K562 (cell line): Measurements from ENCODE around the gene SETMAR. TPM values are rescaled to one million over a fixed set of nuclear protein-coding genes. Genes with fewer than 3 reads are reported as not detected.

Experiments used
- EWSR1 ChIP-seq: fragments of 450-650 bp; IDR thresholded peaks from 2 replicates; pipeline ENCODE4 v1.6.1; 2018; ENCODE audit warnings: borderline replicate concordance, mild to moderate bottlenecking, low read depth, moderate library complexity; ENCODE audit not compliant: partially characterized antibody
- ILF3 ChIP-seq: fragments of 450-650 bp; IDR thresholded peaks from 2 replicates; pipeline ENCODE4 v1.6.1; 2018; ENCODE audit warnings: antibody characterized with exemption, mild to moderate bottlenecking, moderate library complexity, borderline replicate concordance
- NRF1 ChIP-seq, 2 experiments: fragments of 450-650 bp; IDR thresholded peaks in 1 of 2; conservative IDR thresholded peaks in 1 of 2; 2 replicates each; pipeline ENCODE4 v1.6.1; 2014; ENCODE audit warnings: mild to moderate bottlenecking in 2 of 2
- PHB ChIP-seq: fragments of 250-450 bp; sonication (Bioruptor Pico); IDR thresholded peaks from 2 replicates; pipeline ENCODE4 v1.5.0; 2021
- SLC30A9 ChIP-seq: fragments of 250-450 bp; sonication (Bioruptor Pico); IDR thresholded peaks from 2 replicates; pipeline ENCODE4 v1.8.0; 2022; ENCODE audit warnings: mild to moderate bottlenecking, moderate library complexity
- SMARCA4 ChIP-seq: fragments of 450-650 bp; IDR thresholded peaks from 2 replicates; pipeline ENCODE4 v1.6.1; 2016
- TAL1 ChIP-seq: fragments of 450-650 bp; IDR thresholded peaks from 2 replicates; pipeline ENCODE4 v1.6.1; 2016; ENCODE audit warnings: mild to moderate bottlenecking
- ZNF197 ChIP-seq: fragments of 200-800 bp; sonication (Bioruptor generic); IDR thresholded peaks from 2 replicates; pipeline ENCODE4 v1.6.1; 2016; ENCODE audit warnings: low read depth, missing genetic modification characterization, missing compliant biosample characterization
- ZNF3 ChIP-seq: fragments of 250-450 bp; sonication (Bioruptor Pico); IDR thresholded peaks from 2 replicates; pipeline ENCODE4 v1.5.0; 2021; ENCODE audit warnings: mild to moderate bottlenecking, moderate library complexity
- ZNF583 ChIP-seq: fragments of 250-450 bp; sonication (Bioruptor Pico); IDR thresholded peaks from 2 replicates; pipeline ENCODE4 v1.4.0; 2020
- polyA plus RNA-seq, 8 experiments: library from polyadenylated mRNA; depleted of rRNA in 4 of 8; stranded (reverse) in 5 of 8; unstranded in 3 of 8; fragments of >200 nt; fragmentation: Nextera tagmentation in 2 of 8; fragmentation: Illumina TruSeq in 1 of 8; extraction: Ambion mirVana in 2 of 8; extraction: Trizol in 1 of 8; gene quantifications; 2 replicates each; pipeline versions ENCODE4 v1.2.1 to v1.2.3, GENCODE V29; 2011 to 2014; ENCODE audit warnings: inconsistent platforms in 1 of 8, missing spikeins in 1 of 8
- total RNA-seq, 7 experiments: library from RNA; depleted of rRNA in 6 of 7; stranded (reverse); fragments of >200 nt in 6 of 7; fragmentation: Illumina TruSeq in 2 of 7; extraction: Trizol in 2 of 7; gene quantifications; 2 replicates each; pipeline versions ENCODE4 v1.2.1 to v1.2.3, GENCODE V29; 2011 to 2021; ENCODE audit warnings: low replicate concordance in 1 of 7
- TF ChIP-seq, protein P1 (sequence below), 2 experiments: fragments of 250-450 bp in 1 of 2; fragments of 450-650 bp in 1 of 2; sonication (Bioruptor Pico) in 1 of 2; IDR thresholded peaks; 2 replicates each; pipeline versions ENCODE4 v1.6.1 to v1.8.0; 2016 to 2021; ENCODE audit warnings: mild to moderate bottlenecking in 2 of 2, moderate library complexity in 2 of 2, missing compliant biosample characterization in 1 of 2, missing genetic modification characterization in 1 of 2
- TF ChIP-seq, protein P2 (sequence below): sonication (generic); formaldehyde crosslinking; IDR thresholded peaks from 2 replicates; pipeline ENCODE4 v1.8.0; 2023; ENCODE audit warnings: mild to moderate bottlenecking, missing genetic modification reagents
- TF ChIP-seq, protein P3 (sequence below): fragments of 250-450 bp; sonication (Bioruptor Pico); IDR thresholded peaks from 2 replicates; pipeline ENCODE4 v1.4.0; 2020; ENCODE audit warnings: borderline replicate concordance
- TF ChIP-seq, protein P4 (sequence below), 2 experiments: fragments of 450-650 bp; IDR thresholded peaks; 2 replicates each; pipeline ENCODE4 v1.6.1; 2018; ENCODE audit warnings: mild to moderate bottlenecking in 2 of 2, low read depth in 1 of 2; ENCODE audit not compliant: partially characterized antibody in 2 of 2
- TF ChIP-seq, protein P5 (sequence below): fragments of 450-650 bp; IDR thresholded peaks from 2 replicates; pipeline ENCODE4 v1.6.1; 2017; ENCODE audit warnings: antibody characterized with exemption

The SETMAR gene
- total and polyA plus RNA-seq, 9 of the 15 experiments (the other 6 are each of a cell fraction or from before 2014, with no cell fraction given), result 5.5 to 25.1 (median 18.2) TPM

DNA sequence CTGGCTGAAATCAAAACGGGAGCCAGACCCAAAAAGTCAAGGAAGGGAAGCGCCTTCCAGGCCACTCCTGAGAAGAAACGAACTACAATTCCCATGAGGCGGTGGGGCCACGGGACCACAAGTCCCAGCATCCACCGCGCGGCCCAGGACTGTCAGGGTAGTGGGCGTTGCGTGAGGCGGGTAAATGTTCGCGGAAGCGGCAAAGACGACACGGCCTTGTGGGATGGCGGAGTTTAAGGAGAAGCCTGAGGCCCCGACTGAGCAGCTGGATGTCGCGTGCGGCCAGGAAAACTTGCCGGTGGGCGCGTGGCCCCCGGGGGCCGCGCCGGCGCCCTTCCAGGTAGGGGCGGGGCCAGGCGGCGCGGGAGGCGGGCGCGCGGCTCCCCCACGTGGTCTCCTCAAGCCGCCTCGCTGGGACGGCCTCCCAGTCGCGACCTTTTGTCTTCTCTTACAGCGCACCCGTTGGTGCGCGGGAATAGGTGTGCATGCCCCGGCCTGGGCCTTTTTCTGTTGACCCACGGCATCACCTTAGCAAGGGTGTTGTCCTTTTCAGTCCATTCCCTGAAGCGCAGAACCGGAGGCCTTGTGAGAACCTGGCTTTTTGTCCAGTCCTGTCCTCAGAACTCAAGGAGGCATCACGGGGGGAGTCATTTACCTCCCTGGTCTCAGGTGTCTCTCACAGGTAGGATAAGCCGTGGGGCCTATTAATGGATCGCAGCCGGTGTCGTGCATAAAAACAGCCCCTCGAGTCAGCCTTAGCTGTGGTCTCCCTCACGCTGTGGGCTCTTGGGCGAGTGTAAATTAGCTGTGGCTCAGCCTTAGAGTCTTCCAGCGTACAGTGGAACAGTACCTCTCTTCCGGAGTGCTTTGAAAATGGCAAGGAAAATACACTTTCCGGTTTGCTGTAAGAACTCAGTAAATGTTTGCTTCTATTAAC, at the start of gene SETMAR (continued):
- TF ChIP-seq, protein P1, sequence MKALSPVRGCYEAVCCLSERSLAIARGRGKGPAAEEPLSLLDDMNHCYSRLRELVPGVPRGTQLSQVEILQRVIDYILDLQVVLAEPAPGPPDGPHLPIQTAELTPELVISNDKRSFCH (CRISPR knock-in tag; IDR thresholded peaks at IDR 0.05), result no peak
- TF ChIP-seq, protein P1 (tag; IDR thresholded peaks at IDR 0.05), result peak; percentile 87
- TF ChIP-seq SMARCA4 (no peak), ZNF197 (peak; percentile 79; the same call in 1 of the 2 replicates), ILF3 (no peak), SLC30A9 (no peak), EWSR1 (no peak), TAL1 (no peak), ZNF583 (0 out of 2 replicates have a peak, but pooled peaks have one; percentile 17), NRF1 (conservative IDR thresholded peaks at IDR 0.05 in 1 of 2, IDR thresholded peaks at IDR 0.05 in 1 of 2) (peak; percentile 85 to 87), ZNF3 (CRISPR knock-in tag) (no peak), PHB (CRISPR knock-in tag) (no peak)
- TF ChIP-seq, protein P2, sequence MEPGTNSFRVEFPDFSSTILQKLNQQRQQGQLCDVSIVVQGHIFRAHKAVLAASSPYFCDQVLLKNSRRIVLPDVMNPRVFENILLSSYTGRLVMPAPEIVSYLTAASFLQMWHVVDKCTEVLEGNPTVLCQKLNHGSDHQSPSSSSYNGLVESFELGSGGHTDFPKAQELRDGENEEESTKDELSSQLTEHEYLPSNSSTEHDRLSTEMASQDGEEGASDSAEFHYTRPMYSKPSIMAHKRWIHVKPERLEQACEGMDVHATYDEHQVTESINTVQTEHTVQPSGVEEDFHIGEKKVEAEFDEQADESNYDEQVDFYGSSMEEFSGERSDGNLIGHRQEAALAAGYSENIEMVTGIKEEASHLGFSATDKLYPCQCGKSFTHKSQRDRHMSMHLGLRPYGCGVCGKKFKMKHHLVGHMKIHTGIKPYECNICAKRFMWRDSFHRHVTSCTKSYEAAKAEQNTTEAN (CRISPR knock-in tag), result no peak
- TF ChIP-seq, protein P3, sequence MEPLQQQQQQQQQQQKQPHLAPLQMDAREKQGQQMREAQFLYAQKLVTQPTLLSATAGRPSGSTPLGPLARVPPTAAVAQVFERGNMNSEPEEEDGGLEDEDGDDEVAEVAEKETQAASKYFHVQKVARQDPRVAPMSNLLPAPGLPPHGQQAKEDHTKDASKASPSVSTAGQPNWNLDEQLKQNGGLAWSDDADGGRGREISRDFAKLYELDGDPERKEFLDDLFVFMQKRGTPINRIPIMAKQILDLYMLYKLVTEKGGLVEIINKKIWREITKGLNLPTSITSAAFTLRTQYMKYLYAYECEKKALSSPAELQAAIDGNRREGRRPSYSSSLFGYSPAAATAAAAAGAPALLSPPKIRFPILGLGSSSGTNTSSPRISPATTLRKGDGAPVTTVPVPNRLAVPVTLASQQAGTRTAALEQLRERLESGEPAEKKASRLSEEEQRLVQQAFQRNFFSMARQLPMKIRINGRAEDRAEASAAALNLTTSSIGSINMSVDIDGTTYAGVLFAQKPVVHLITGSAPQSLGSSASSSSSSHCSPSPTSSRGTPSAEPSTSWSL, result no peak
- TF ChIP-seq, protein P4, sequence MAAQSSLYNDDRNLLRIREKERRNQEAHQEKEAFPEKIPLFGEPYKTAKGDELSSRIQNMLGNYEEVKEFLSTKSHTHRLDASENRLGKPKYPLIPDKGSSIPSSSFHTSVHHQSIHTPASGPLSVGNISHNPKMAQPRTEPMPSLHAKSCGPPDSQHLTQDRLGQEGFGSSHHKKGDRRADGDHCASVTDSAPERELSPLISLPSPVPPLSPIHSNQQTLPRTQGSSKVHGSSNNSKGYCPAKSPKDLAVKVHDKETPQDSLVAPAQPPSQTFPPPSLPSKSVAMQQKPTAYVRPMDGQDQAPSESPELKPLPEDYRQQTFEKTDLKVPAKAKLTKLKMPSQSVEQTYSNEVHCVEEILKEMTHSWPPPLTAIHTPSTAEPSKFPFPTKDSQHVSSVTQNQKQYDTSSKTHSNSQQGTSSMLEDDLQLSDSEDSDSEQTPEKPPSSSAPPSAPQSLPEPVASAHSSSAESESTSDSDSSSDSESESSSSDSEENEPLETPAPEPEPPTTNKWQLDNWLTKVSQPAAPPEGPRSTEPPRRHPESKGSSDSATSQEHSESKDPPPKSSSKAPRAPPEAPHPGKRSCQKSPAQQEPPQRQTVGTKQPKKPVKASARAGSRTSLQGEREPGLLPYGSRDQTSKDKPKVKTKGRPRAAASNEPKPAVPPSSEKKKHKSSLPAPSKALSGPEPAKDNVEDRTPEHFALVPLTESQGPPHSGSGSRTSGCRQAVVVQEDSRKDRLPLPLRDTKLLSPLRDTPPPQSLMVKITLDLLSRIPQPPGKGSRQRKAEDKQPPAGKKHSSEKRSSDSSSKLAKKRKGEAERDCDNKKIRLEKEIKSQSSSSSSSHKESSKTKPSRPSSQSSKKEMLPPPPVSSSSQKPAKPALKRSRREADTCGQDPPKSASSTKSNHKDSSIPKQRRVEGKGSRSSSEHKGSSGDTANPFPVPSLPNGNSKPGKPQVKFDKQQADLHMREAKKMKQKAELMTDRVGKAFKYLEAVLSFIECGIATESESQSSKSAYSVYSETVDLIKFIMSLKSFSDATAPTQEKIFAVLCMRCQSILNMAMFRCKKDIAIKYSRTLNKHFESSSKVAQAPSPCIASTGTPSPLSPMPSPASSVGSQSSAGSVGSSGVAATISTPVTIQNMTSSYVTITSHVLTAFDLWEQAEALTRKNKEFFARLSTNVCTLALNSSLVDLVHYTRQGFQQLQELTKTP (IDR thresholded peaks at IDR 0.05; ENCODE audit: low read depth in 1 of 2, partially characterized antibody in 2 of 2), result peak in 1 of 2 experiments; percentile 99
- TF ChIP-seq, protein P5, sequence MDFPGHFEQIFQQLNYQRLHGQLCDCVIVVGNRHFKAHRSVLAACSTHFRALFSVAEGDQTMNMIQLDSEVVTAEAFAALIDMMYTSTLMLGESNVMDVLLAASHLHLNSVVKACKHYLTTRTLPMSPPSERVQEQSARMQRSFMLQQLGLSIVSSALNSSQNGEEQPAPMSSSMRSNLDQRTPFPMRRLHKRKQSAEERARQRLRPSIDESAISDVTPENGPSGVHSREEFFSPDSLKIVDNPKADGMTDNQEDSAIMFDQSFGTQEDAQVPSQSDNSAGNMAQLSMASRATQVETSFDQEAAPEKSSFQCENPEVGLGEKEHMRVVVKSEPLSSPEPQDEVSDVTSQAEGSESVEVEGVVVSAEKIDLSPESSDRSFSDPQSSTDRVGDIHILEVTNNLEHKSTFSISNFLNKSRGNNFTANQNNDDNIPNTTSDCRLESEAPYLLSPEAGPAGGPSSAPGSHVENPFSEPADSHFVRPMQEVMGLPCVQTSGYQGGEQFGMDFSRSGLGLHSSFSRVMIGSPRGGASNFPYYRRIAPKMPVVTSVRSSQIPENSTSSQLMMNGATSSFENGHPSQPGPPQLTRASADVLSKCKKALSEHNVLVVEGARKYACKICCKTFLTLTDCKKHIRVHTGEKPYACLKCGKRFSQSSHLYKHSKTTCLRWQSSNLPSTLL, result no peak
